HCEC 1CT (cell line): ENCODE results near the gene SMDT1.
"Not testable (repeated sequence)": the region's sequence is repeated elsewhere in the genome, so short reads cannot be mapped to it uniquely, and the experiment has no call there.

Experiments
- DNase-seq: peaks from one replicate; pipeline ENCODE4 v3.0.0-alpha.2; 2017

Gene SMDT1

GRCh38 chr22:42071508-42071907 is 8.0 kb upstream of the SMDT1 start:
- DNase-seq: not testable (repeated sequence)

DNA sequence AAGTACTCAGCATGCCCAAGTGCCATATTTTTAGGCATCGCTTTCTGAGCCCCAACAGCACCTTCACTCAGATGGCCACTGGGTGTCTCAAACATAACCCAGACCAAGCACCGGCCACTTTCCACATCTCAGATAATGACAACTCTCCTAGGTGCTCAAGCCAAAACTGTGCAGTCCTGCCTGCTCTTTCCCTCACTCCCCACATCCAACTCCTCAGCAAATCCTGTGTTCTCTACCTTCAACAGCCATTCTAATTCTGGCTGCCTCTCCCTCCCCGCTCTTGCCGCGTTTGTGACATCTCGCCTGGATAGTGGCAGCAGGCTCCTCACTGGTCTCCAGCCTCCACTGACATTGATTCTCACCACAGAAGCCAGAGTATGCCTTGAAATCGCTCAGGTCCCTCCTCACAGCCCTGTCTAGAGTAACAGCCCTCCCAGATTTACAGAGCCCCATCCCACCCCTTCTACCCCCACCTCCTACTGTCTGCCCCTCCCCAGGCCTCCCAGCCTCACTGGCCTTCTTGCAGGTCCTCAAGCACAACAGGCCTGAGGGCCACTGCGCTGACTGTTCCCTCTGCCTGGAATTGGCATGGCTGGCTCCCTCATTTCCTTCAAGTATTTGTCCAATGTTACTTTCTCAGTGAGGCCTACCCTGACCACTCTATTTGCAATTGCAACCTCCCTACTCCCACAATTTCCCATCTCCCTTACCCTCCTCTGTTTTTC is 6.7 kb upstream of the SMDT1 start:
- DNase-seq: no peak

DNA sequence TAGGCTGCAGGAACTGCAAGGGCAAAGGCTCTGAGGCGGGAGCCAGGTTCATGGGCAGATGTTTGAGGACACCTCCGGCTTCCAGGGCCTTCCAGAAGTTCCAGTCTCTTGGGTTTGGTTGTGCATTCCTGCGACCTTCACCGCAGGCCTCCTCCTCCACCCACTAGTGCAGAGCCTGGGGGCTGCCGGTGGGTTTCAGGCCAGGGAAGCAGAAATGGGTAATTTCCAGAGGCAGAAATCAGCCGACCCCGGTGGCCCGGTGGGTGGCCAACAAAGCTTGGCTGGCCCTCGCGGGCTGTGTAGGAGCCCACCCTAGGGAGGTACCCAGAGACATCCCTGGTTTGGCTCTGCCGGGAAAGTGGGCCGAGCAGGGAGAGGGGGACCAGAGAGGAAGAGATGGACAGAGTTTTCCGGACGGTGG is 5.9 kb upstream of the SMDT1 start:
- DNase-seq: no peak

DNA sequence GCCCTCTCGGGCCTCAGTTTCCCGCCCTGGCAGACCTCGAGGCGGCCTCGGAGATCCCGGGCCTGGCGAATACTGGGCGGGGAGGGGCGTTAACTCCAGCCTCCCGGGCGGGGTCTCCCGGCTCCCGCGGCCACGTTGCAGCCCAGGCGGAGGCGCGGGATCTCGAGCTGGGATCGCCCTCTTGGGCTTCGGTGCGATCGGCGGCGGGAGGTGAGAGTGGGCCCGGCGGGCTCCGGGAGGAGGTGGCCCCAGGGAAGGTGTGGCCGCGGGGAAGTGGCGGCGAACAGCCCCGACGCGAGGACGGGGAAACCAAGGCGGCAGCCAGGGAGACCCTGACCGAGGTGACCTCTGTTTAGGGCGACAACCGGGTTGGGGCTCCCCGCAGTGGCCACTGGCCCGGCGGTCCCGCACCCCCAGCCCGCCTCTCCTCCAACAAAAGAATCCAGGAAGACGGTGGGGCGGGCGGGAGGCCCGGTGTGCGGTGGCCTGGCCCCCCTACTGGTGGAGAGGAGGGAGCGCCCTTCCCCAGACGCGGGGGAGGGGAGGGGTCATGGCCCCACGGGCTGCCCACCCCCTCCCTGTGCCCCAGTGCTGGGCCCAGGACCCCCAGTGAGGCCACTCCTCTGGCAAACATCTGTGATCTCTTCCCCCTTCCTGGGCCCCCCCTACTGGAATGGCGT is 5.2 kb upstream of the SMDT1 start, which contains the start of gene PHETA2:
PHETA2 (plus strand) TSS at position 117 of the 680 bp plus-strand sequence. CDS start 3,046 bp downstream, outside the sequence.
- no peak for DNase-seq

GRCh38 chr22:42074846-42075676 is 4.4 kb upstream of the SMDT1 start:
- no peak for DNase-seq

- no peak for DNase-seq
These were observed 2.6 kb upstream of the SMDT1 start for GRCh38 chr22:42076764-42077485.

GRCh38 chr22:42077486-42078125 is 1.9 kb upstream of the SMDT1 start:
- DNase-seq: no peak

DNA sequence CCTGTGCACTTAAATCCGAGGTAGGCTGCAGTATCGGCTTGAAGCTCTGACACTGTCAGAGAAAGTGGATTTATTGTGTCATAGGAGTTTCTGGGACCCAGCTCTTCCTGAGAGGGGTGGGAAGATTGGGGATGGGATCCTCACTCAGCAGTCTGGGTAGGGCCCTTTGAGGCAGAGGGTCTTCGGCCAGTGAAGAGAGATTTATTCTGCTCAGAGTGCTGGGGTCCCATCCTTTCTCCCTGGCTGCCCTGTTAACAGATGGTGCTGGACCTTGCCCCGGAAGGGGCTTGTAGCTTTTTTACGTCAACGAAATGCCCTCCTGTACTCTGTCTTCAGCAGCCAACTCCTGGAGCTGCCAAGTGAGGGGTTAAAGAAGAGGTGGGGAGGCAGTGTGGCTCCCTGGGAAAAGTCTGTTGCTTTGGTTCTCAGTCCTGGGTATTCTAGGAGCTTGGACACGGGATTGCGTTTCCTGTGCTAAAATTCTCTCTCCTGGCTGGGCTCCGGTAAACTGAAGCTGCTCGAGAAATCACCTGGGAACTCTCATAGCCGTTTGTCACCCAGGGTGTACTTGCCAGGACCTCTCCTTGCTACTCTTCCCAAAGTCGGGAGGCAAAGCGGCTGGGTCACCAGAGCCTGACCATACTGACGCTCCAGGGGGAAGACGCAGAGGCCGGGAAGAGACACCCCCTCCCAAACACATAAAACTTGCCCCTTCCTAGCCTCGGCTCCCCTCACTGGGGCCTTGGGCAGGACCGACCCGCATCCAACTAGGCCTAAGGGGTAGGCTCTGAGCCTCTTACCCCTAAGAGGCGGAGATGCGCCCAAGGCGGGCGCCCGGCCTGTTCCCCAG is 806 bp upstream of the SMDT1 start:
- DNase-seq: no peak

DNA sequence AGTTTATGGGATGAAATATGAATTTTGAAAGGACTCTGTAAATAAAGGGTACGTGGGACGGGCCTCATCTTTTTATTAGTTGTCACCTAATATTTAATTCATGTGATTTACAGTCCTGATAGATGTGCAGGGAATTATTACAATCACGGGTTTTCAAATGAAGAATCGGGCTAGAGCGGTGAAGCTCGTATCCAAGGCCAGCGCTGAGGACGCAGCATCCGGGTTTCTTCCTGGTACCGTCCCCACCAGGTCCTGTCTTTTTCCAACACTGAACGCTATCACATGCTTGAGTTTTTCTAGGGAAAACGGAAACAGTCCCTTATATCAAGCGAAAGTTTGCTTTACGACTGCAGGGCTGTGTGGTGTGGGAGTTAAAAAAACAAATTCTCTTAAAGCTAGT is 787 bp downstream of the SMDT1 start:
- no peak for DNase-seq

DNA sequence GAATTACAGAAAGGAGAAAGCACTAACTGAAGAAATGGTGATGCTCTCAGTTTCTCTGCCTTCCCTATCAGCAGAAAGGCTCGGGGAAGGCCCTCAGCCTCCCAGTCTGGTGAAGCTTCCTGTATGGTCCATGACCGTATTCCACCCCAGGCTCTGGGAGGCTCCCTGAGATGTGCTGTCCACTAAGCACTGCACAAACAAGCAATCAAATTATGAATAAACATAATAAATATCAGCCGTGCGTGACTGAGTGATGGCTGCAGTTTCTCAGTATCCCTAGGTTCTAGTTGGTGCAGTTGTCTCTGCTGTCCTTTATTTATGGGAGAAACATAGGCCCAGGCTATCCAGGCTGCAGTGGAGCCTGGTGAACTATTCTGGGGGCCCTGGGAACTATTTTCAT is 3.6 kb downstream of the SMDT1 start:
- DNase-seq: no peak

- no peak for DNase-seq
These were observed 5.4 kb downstream of the SMDT1 start for GRCh38 chr22:42084874-42085273.

DNA sequence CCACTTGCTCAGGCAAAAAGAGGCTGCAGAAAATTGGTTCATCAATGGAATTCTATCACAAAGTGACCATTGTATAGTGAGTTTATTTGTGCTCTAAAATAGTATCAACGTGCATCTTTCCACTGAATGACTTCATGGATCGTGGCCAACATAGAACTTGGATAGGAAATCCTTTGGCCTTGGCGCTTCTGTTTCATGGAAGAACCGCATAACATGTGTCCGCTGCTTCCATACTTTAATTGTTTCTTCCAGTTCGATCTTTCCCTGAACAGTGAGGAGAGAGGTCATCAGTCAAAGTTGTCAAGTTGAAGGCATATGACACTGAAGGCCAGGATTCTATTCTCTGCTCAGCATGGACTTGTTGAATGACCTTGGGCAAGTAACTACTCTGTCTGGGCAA is 6.6 kb downstream of the SMDT1 start:
- DNase-seq: no peak

- peak; percentile 99 for DNase-seq
These were observed 11.3 kb downstream of the SMDT1 start, which contains the start of gene NDUFA6 for GRCh38 chr22:42090596-42091454. NDUFA6 (minus strand) TSS chr22:42090772; CDS start chr22:42090744, 28 bp downstream.

DNA sequence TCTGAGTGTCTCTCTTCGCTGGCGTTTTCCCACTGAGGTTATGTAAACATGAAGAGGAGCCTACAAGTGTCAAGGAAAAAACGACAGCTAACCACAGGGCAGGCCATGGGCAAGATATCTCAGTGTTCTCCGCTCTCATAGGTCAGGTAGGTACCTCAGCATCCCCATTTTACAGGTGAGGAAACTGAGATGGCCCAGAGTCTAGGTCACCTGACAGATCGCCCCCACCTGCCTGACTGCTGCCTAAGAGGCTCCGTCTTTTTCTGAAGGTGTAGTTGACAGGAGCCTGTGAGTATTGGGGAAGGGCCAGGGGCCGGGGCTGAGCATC is 11.9 kb downstream of the SMDT1 start:
- DNase-seq: no peak

DNA sequence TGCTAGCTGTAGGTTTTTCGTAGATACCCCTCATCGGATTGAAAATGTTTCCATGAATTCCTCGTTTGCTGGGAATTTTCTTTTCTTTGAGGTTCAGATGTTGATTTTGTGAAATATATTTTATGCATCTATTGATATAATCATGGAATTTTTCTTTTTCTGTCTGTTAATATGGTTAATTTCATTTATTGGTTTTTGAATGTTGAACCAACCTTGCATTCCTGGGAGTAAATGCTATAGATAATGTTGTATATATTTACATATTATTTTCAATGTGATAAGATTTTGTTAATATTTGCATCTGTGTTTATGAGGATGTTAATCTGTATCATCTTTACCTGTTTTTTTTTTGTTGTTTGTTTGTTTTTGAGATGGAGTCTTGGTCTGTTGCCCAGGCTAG is 21.7 kb downstream of the SMDT1 start:
- no peak for DNase-seq

- DNase-seq: not testable (repeated sequence)
These were observed 24.9 kb downstream of the SMDT1 start for GRCh38 chr22:42104332-42104860.

DNA sequence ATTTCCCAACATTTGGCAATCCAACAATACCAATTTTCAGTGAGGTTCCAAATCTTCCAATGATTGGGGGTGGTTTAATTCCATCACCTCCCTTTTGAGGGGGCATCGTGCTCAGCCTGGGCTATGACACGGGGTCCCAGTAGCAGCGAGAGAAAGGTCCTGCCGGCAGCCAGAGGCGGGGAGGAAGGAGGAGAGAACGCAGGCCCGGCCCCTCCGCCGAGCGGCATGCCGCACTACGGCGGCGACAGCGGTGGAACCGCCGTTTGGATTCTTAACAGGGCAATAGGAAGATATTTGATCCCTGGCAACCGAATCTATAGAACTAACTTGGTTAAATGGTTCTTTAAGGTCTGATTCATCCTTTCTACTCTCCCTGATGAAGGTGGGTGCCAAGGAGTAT is 29.3 kb downstream of the SMDT1 start:
- DNase-seq: no peak

GRCh38 chr22:42111798-42112197 is 32.3 kb downstream of the SMDT1 start:
- no peak for DNase-seq

- peak; percentile 6 for DNase-seq
These were observed 33.3 kb downstream of the SMDT1 start for GRCh38 chr22:42112793-42113192.

DNA sequence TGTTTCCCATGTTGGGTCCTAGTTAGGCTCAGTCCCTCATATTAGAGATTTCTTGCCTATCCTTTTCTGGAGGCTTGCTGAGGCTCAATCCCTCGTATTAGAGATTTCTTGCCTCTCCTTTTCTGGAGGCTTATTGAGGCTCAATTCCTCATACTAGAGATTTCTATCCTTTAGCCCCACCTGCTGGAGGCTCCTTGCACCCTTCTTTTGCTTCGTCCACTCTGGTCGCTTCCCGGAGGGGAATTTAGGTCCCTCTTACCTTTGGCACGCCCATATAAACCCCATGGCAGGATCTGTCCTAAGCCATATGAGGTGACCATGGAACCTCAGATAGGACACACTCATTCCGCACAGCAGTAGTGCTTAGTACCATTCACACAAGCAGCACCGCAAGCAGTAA is 35.2 kb downstream of the SMDT1 start:
- DNase-seq: peak; percentile 5
